ENCODE measurements around the gene ZNF275.

ZNF275 gene

DNA sequence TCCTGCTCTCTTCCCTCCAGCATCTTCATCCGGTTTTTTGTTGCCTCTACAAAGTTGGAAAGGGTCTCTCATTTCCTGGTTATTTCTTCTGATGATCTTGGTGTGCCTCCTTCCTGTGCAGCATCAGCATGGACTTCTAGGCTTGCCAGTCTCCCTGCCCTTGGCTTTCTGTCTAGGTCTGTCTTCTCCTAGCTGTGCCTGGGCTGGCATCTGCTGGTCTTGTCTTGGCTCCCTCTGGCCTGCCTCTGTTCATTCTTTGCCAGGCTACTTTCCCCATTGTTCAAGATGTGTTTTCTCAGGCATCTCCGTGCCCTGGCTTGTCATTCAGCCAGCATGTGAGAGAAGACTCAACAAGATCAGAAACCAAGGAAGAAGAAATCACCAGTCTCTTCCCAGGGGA lies 9.7 kb downstream of the ZNF275 start:
- CTCF ChIA-PET = no interaction called here
- TF ChIP-seq LEF1 (IDR thresholded peaks at IDR 0.05; ENCODE audit: borderline replicate concordance) = no peak
- TF ChIP-seq SUZ12 (IDR thresholded peaks at IDR 0.05) = no peak
- no peak for TF ChIP-seq NFRKB (IDR thresholded peaks at IDR 0.05)
- no peak for TF ChIP-seq CTBP1 (IDR thresholded peaks at IDR 0.05; ENCODE audit: borderline replicate concordance)
- TF ChIP-seq FOXK2 (IDR thresholded peaks at IDR 0.05) = no peak
- no peak for TF ChIP-seq L3MBTL2 (conservative IDR thresholded peaks at IDR 0.05)
- TF ChIP-seq HDGF (IDR thresholded peaks at IDR 0.05; ENCODE audit: borderline replicate concordance) = no peak
- TF ChIP-seq FOXA1 (IDR thresholded peaks at IDR 0.05) = no peak
- TF ChIP-seq BHLHE40 (IDR thresholded peaks at IDR 0.05; ENCODE audit: borderline replicate concordance) = no peak
- POLR2A ChIA-PET = interaction anchor here (1.5 kb wide), 1 partner anchor 9 kb away, joined by 4 read pairs; the partner anchor contains the start of gene ZNF275
- no peak for DNase-seq (ENCODE audit: extremely low spot score)

DNA sequence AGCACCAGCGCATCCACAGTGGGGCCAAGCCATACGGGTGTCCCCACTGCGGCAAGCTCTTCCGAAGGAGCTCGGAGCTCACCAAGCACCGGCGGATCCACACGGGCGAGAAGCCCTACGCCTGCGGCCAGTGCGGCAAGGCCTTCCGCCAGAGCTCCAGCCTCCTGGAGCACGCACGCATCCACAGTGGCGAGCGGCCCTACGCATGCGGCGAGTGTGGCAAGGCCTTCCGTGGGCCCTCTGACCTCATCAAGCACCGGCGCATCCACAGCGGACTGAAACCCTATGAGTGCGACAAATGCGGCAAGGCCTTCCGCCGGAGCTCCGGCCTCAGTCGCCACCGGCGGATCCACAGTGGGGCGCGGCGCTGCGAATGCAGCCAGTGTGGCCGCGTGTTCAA lies 13.6 kb downstream of the ZNF275 start:
- POLR2A ChIA-PET = no interaction called here
- TF ChIP-seq ELF4 (IDR thresholded peaks at IDR 0.05) (no peak), NFRKB (IDR thresholded peaks at IDR 0.05) (no peak), HDGF (IDR thresholded peaks at IDR 0.05; ENCODE audit: borderline replicate concordance) (no peak), LEF1 (IDR thresholded peaks at IDR 0.05; ENCODE audit: borderline replicate concordance) (no peak), ZNF384 (IDR thresholded peaks at IDR 0.05) (no peak), FOXM1 (IDR thresholded peaks at IDR 0.05; ENCODE audit: borderline replicate concordance) (no peak), CTBP1 (IDR thresholded peaks at IDR 0.05; ENCODE audit: borderline replicate concordance) (no peak), FOXA1 (IDR thresholded peaks at IDR 0.05) (no peak), SUZ12 (IDR thresholded peaks at IDR 0.05) (no peak), L3MBTL2 (conservative IDR thresholded peaks at IDR 0.05) (no peak), SP1 (IDR thresholded peaks at IDR 0.05) (no peak), BHLHE40 (IDR thresholded peaks at IDR 0.05; ENCODE audit: borderline replicate concordance) (no peak), TARDBP (IDR thresholded peaks at IDR 0.05) (no peak), FOXK2 (IDR thresholded peaks at IDR 0.05) (no peak), ARNT (IDR thresholded peaks at IDR 0.05) (no peak)
- TF ChIP-seq, protein P1, sequence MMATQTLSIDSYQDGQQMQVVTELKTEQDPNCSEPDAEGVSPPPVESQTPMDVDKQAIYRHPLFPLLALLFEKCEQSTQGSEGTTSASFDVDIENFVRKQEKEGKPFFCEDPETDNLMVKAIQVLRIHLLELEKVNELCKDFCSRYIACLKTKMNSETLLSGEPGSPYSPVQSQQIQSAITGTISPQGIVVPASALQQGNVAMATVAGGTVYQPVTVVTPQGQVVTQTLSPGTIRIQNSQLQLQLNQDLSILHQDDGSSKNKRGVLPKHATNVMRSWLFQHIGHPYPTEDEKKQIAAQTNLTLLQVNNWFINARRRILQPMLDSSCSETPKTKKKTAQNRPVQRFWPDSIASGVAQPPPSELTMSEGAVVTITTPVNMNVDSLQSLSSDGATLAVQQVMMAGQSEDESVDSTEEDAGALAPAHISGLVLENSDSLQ (IDR thresholded peaks at IDR 0.05) = no peak
- no peak for DNase-seq (ENCODE audit: extremely low spot score)
- CTCF ChIA-PET = no interaction called here

DNA sequence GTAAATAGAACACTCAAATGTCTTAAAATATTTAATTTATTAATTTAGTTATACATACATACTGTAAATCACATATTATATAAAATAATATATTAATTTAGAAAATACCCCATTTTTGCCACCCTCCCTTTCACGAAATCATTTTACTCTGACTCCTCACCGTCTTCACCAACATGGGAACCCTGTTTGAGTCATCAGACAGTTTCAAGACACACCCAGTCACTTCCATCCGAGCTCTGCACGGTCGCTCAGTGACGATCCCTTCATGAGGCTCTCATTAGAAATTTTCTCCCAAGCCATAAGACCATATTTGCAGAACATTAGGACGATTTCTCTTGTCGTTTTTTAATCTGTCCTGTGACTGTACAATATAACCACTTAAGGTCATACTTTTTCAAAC lies 14.5 kb downstream of the ZNF275 start:
- no peak for TF ChIP-seq SP1 (IDR thresholded peaks at IDR 0.05)
- TF ChIP-seq, protein P1 (IDR thresholded peaks at IDR 0.05) = no peak
- ChIA-PET CTCF (no interaction called here), POLR2A (no interaction called here)
- DNase-seq (ENCODE audit: extremely low spot score) = no peak

DNA sequence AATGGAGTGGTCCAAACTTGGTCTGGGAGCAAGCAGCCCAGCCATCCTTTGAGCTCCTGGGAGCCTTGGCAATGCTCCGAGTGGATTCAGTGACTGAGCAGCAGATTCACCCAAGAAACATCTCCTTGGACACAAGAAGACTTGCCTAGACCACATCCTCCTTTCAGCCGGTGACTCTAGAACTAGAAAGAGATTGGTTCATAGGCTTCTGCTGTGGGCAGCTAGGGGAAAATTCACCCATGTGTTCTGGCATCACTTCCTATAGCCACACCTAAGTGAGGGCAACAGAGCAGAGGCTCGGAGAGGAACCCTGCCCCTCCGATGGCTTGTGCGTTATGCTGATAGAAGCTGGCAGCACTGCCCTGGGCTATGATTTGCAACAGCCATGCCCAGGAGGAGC lies 16.0 kb downstream of the ZNF275 start:
- TF ChIP-seq LEF1 (IDR thresholded peaks at IDR 0.05; ENCODE audit: borderline replicate concordance) (no peak), ARNT (IDR thresholded peaks at IDR 0.05) (no peak), BHLHE40 (IDR thresholded peaks at IDR 0.05; ENCODE audit: borderline replicate concordance) (no peak)
- no peak for DNase-seq (ENCODE audit: extremely low spot score)
- CTCF ChIA-PET = no interaction called here
- POLR2A ChIA-PET = interaction anchor here (1.1 kb wide), 1 partner anchor 11 kb away, joined by 3 read pairs; no protein-coding TSS in a partner anchor

DNA sequence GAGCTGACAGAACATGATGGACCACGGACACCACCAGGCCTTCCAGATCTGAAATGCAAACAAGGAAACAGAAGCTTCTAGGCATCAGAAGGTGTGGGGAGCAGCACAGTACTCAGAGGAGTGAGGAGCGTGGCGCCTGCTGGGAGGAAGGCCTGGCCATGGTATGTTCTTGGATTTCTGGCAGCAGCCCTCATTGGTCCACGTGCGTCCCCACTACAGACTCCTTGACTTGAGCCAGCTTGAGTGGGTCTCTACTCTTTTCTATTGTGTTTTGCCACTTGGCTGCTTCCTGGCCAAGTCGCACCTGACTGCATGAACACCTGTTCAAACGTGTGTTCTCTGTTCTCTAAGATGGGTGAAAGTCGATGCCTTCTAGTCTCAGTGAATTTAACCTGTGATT lies 18.0 kb downstream of the ZNF275 start:
- ChIA-PET CTCF (no interaction called here), POLR2A (no interaction called here)
- TF ChIP-seq FOXA1 (IDR thresholded peaks at IDR 0.05) = no peak
- no peak for TF ChIP-seq SUZ12 (IDR thresholded peaks at IDR 0.05)
- TF ChIP-seq L3MBTL2 (conservative IDR thresholded peaks at IDR 0.05) = no peak
- TF ChIP-seq TARDBP (IDR thresholded peaks at IDR 0.05) = no peak
- no peak for TF ChIP-seq ZNF384 (IDR thresholded peaks at IDR 0.05)
- TF ChIP-seq, protein P1 (IDR thresholded peaks at IDR 0.05) = no peak
- TF ChIP-seq BHLHE40 (IDR thresholded peaks at IDR 0.05; ENCODE audit: borderline replicate concordance) = no peak
- no peak for TF ChIP-seq LEF1 (IDR thresholded peaks at IDR 0.05; ENCODE audit: borderline replicate concordance)
- no peak for TF ChIP-seq FOXK2 (IDR thresholded peaks at IDR 0.05)
- no peak for TF ChIP-seq CTBP1 (IDR thresholded peaks at IDR 0.05; ENCODE audit: borderline replicate concordance)
- no peak for TF ChIP-seq NFRKB (IDR thresholded peaks at IDR 0.05)
- TF ChIP-seq SP1 (IDR thresholded peaks at IDR 0.05) = no peak
- DNase-seq (ENCODE audit: extremely low spot score) = no peak

DNA sequence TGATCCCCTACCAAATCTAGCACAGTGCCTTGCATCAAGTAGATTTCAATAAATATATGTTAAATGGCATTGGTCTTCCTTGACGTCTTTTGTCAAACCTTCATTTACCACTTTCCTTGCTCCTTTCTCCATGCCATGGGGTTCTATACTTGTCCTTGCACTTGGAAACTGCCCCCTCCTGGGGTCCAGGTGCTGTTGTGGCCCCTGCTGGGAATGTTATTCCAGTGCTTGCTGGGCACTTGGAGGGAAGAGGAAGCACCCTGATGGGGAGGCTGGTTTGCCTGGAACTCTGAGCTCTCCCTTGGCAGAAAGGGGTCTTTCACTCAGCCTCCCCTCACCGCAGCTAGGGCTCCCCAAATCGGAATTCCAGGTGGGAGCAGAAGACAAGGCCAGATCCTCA lies 18.9 kb downstream of the ZNF275 start:
- POLR2A ChIA-PET = no interaction called here
- no peak for TF ChIP-seq ZNF384 (IDR thresholded peaks at IDR 0.05)
- TF ChIP-seq TARDBP (IDR thresholded peaks at IDR 0.05) = no peak
- TF ChIP-seq FOXK2 (IDR thresholded peaks at IDR 0.05) = no peak
- no peak for TF ChIP-seq ELF4 (IDR thresholded peaks at IDR 0.05)
- TF ChIP-seq CTBP1 (IDR thresholded peaks at IDR 0.05; ENCODE audit: borderline replicate concordance) = no peak
- TF ChIP-seq BHLHE40 (IDR thresholded peaks at IDR 0.05; ENCODE audit: borderline replicate concordance) = no peak
- no peak for TF ChIP-seq SUZ12 (IDR thresholded peaks at IDR 0.05)
- TF ChIP-seq L3MBTL2 (conservative IDR thresholded peaks at IDR 0.05) = no peak
- no peak for TF ChIP-seq NFRKB (IDR thresholded peaks at IDR 0.05)
- TF ChIP-seq, protein P1 (IDR thresholded peaks at IDR 0.05) = no peak
- no peak for TF ChIP-seq ARNT (IDR thresholded peaks at IDR 0.05)
- TF ChIP-seq LEF1 (IDR thresholded peaks at IDR 0.05; ENCODE audit: borderline replicate concordance) = no peak
- no peak for TF ChIP-seq FOXA1 (IDR thresholded peaks at IDR 0.05)
- DNase-seq (ENCODE audit: extremely low spot score) = no peak
- CTCF ChIA-PET = interaction anchor here (0.7 kb wide), 1 partner anchor 373 kb away, joined by 3 read pairs; no protein-coding TSS in a partner anchor

All from HEK293T (cell line).